Left renal pelvis (tissue), 4 donors: Measurements from ENCODE around the gene ZP3. TPM values are rescaled to one million over a fixed set of nuclear protein-coding genes. Genes with fewer than 3 reads are reported as not detected.
"Not testable (repeated sequence)": the region's sequence is repeated elsewhere in the genome, so short reads cannot be mapped to it uniquely, and the experiment has no call there.

Experiments
- DNase-seq, 4 donors: peaks; one replicate each; pipeline ENCODE4 v3.0.0-alpha.2; 2013; ENCODE audit warnings: low read depth in 4 of 4, low spot score in 3 of 4
- polyA plus RNA-seq, 4 donors: library from polyadenylated mRNA; unstranded; fragments of 120-200 nt; gene quantifications; one replicate each; pipeline ENCODE4 v1.2.1, GENCODE V29; 2013; ENCODE audit not compliant: insufficient read length in 4 of 4

Gene ZP3
- 1 to 10 TPM in 3 of 4 donors, under 1 TPM in 1; 0.85 to 8.8 (median 2.6) TPM for polyA plus RNA-seq

- no peak for DNase-seq
Measured at GRCh38 chr7:76424413-76425111, at the start of gene ZP3. Gene ZP3 (plus strand): TSS chr7:76424950. CDS start chr7:76424965, 15 bp downstream.

- no peak for DNase-seq
Measured at GRCh38 chr7:76375251-76375650, 49.5 kb upstream of the ZP3 start.

- DNase-seq: no peak
Measured at GRCh38 chr7:76377186-76377918, 47.4 kb upstream of the ZP3 start.

GRCh38 chr7:76380623-76380966 is 44.2 kb upstream of the ZP3 start:
- DNase-seq: no peak

- no peak for DNase-seq
Measured at GRCh38 chr7:76381814-76382213, 42.9 kb upstream of the ZP3 start.

GRCh38 chr7:76383089-76383944 is 41.4 kb upstream of the ZP3 start:
- DNase-seq: no peak

GRCh38 chr7:76386691-76387260 is 38.0 kb upstream of the ZP3 start:
- DNase-seq: no peak

- not testable (repeated sequence) for DNase-seq
Measured at GRCh38 chr7:76387789-76388188, 37.0 kb upstream of the ZP3 start.

GRCh38 chr7:76390092-76390491 is 34.7 kb upstream of the ZP3 start:
- DNase-seq: no peak

- DNase-seq: no peak
Measured at GRCh38 chr7:76392531-76393115, 32.1 kb upstream of the ZP3 start.

GRCh38 chr7:76393116-76394031 is 31.4 kb upstream of the ZP3 start:
- DNase-seq: peak; percentile 74 to 84 (median 82)

GRCh38 chr7:76394957-76395356 is 29.8 kb upstream of the ZP3 start:
- DNase-seq: no peak

GRCh38 chr7:76395605-76395964 is 29.2 kb upstream of the ZP3 start:
- not testable (repeated sequence) for DNase-seq

- no peak for DNase-seq
Measured at GRCh38 chr7:76395965-76396726, 28.6 kb upstream of the ZP3 start.

GRCh38 chr7:76396864-76397263 is 27.9 kb upstream of the ZP3 start:
- no peak for DNase-seq

- DNase-seq: peak in 2 of 4 donors; percentile 53 to 55
Measured at GRCh38 chr7:76397409-76398183, 27.2 kb upstream of the ZP3 start.

GRCh38 chr7:76400248-76400647 is 24.5 kb upstream of the ZP3 start:
- DNase-seq: no peak

GRCh38 chr7:76403097-76403496 is 21.7 kb upstream of the ZP3 start:
- not testable (repeated sequence) for DNase-seq
